ENCODE results near the gene PLCG2. TPM values are rescaled to one million over a fixed set of nuclear protein-coding genes. Genes with fewer than 3 reads are reported as not detected.

Gene PLCG2
- total RNA-seq, 6 experiments from 2014 or later: 11.1 to 23.1 (median 17.7) TPM

DNA sequence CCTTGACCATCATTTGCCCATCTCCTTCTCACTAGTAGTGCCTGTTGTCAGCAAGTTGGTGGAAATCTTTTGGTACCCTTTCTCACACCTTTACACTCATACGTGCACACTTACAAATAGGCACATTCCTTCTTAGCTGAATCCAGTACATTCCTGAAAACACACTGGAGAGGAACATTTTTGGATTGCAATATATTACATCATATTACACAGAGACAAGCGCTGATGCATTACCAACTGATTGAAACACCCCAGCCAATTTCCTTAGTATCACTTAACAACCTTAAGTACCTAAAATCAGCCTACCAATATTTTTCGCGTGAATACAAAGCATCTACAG lies 64.1 kb downstream of the PLCG2 start:
- no peaks in the 10 kb centered on the region for H3K27me3 ChIP-seq
- ATAC-seq (no peak), DNase-seq (no peak)
- no peaks in the 10 kb centered on the region for H3K36me3 ChIP-seq
- no peak overlapping the region for H3K4me3 ChIP-seq
- intact Hi-C loops (cut with DNase I): no loop called here
- 86% methylated on average over 4 of the region's 4 CpGs for WGBS (ENCODE audit: insufficient coverage, low coverage, low lambda C conversion rate, missing lambda C conversion rate)
- TF ChIP-seq POLR2A (IDR thresholded peaks at IDR 0.05): no peak
- TF ChIP-seq, protein P1, sequence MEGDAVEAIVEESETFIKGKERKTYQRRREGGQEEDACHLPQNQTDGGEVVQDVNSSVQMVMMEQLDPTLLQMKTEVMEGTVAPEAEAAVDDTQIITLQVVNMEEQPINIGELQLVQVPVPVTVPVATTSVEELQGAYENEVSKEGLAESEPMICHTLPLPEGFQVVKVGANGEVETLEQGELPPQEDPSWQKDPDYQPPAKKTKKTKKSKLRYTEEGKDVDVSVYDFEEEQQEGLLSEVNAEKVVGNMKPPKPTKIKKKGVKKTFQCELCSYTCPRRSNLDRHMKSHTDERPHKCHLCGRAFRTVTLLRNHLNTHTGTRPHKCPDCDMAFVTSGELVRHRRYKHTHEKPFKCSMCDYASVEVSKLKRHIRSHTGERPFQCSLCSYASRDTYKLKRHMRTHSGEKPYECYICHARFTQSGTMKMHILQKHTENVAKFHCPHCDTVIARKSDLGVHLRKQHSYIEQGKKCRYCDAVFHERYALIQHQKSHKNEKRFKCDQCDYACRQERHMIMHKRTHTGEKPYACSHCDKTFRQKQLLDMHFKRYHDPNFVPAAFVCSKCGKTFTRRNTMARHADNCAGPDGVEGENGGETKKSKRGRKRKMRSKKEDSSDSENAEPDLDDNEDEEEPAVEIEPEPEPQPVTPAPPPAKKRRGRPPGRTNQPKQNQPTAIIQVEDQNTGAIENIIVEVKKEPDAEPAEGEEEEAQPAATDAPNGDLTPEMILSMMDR (IDR thresholded peaks at IDR 0.05): no peak
- no peak overlapping the region for H3K27ac ChIP-seq
- H3K4me1 ChIP-seq: no peaks in the 10 kb centered on the region
- H3K9me3 ChIP-seq: no peaks in the 10 kb centered on the region

DNA sequence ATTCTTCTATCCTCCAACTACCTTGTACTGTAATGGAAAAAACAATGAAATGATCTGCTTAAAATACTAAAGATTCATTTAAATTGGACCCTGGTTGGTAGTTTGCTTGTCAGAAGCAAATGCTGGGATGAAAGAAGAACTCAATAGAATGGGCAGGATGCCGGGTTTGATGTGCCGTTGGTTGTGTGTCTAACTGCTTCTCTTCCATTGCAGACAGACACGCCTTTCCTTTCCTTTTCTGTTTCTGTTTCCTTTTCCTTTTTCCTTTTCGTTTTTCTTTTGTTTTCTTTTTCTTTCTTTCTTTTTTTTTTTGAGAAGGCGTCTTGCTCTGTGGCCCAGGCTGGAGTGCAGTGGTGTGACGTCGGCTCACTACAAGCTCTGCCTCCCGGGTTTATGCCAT lies 64.6 kb downstream of the PLCG2 start:
- Histone ChIP-seq H3K36me3 (no peaks in the 10 kb centered on the region), H3K4me3 (no peak overlapping the region), H3K4me1 (no peaks in the 10 kb centered on the region), H3K27ac (no peak overlapping the region), H3K9me3 (no peaks in the 10 kb centered on the region), H3K27me3 (no peaks in the 10 kb centered on the region)
- intact Hi-C loops (cut with DNase I): no loop called here
- DNase-seq: no peak
- TF ChIP-seq POLR2A (IDR thresholded peaks at IDR 0.05): no peak
- TF ChIP-seq, protein P1 (IDR thresholded peaks at IDR 0.05): no peak
- ATAC-seq: no peak
- 57% methylated on average over 6 of the region's 8 CpGs for WGBS (ENCODE audit: insufficient coverage, low coverage, low lambda C conversion rate, missing lambda C conversion rate)

DNA sequence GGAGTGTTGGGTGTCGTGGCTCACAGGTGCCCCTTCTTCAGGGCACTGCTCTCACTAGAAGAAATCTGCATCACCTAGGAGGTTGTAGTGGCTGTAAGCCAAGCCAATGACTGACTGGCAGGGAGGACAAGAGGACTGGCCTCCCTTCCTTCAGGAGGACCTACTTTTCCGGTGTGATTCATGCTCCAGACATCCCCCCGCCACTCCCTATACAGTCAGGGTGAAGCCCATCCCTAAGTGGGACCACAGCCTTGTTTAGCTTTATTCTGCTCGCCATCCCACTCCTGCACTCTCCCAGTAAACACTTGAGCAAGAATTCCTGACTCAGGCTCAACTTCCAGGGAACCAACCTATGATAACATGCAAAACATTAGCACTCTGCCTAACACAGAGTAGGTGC lies 67.0 kb downstream of the PLCG2 start:
- ATAC-seq (no peak), DNase-seq (no peak)
- no peak for TF ChIP-seq POLR2A (IDR thresholded peaks at IDR 0.05)
- TF ChIP-seq, protein P1 (IDR thresholded peaks at IDR 0.05): no peak
- Histone ChIP-seq H3K27me3 (no peaks in the 10 kb centered on the region), H3K4me3 (no peak overlapping the region), H3K9me3 (no peaks in the 10 kb centered on the region), H3K27ac (no peak overlapping the region), H3K4me1 (no peaks in the 10 kb centered on the region), H3K36me3 (no peaks in the 10 kb centered on the region)
- intact Hi-C loops (cut with DNase I): no loop called here
- 93% methylated on average over 3 of the region's 4 CpGs for WGBS (ENCODE audit: insufficient coverage, low coverage, low lambda C conversion rate, missing lambda C conversion rate)

DNA sequence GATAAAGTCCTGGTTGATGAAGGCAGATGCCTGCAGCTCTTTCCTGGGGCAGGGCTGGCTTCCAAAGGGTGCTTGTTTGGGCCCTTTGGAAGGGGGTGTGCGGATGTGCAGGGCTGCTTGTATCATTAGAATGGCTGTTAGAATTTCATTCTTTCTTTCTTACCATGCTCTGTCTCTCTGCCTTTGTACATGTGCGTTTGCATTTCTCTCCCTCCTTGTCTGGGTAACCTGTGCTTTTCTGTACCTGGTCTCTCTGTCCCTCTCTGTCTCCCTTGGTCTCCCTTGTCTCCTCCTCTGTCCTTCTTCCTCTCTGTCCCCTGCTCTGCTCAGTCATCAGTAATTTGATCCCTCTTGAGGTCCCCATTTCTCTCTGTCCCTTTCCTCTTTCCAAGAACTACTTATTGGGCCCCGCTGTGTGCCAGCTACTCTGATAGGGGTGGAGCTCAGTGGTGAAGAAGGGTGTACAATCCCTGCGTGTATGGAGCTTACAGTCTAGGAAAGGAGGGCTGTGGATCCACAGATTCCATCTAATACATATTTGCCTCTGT lies 69.3 kb downstream of the PLCG2 start:
- DNase-seq (no peak), ATAC-seq (no peak)
- no peak overlapping the region for H3K4me3 ChIP-seq
- no peaks in the 10 kb centered on the region for H3K27me3 ChIP-seq
- no peaks in the 10 kb centered on the region for H3K9me3 ChIP-seq
- WGBS (ENCODE audit: insufficient coverage, low coverage, low lambda C conversion rate, missing lambda C conversion rate): 85% methylated on average over 4 of the region's 4 CpGs
- no peaks in the 10 kb centered on the region for H3K4me1 ChIP-seq
- no peaks in the 10 kb centered on the region for H3K36me3 ChIP-seq
- TF ChIP-seq, protein P1 (IDR thresholded peaks at IDR 0.05): no peak
- no peak for TF ChIP-seq POLR2A (IDR thresholded peaks at IDR 0.05)
- no peak overlapping the region for H3K27ac ChIP-seq
- intact Hi-C loops (cut with DNase I): no loop called here
